BJ (cell line): ENCODE results near the gene WDR7. TPM values are rescaled to one million over a fixed set of nuclear protein-coding genes. Genes with fewer than 3 reads are reported as not detected.

ENCODE experiments used
- CTCF ChIA-PET: fragments of 350-600 bp; formaldehyde crosslinking; extraction: SDS; loops from one replicate; lab custom pipeline; 2021; ENCODE audit warnings: antibody characterized with exemption, inconsistent platforms; lab: Yijun Ruan, JAX
- POLR2A ChIA-PET: fragments of 300-600 bp; sonication (Branson Sonifier 250); formaldehyde crosslinking; extraction: SDS; loops from one replicate; lab custom pipeline; 2021; ENCODE audit warnings: antibody characterized with exemption; lab: Charles Lee
- DNase-seq: peaks from one replicate; pipeline ENCODE4 v3.0.0-alpha.2; 2011; ENCODE audit warnings: low read depth
- H3K27me3 ChIP-seq: 2 replicates; pipeline ENCODE4 v1.6.0; 2011; ENCODE audit warnings: low read length; ENCODE audit not compliant: control insufficient read depth, insufficient read depth
- H3K36me3 ChIP-seq: 2 replicates; pipeline ENCODE4 v1.5.1; 2011; ENCODE audit warnings: low read length; ENCODE audit not compliant: control insufficient read depth, insufficient read depth
- H3K4me3 ChIP-seq: 2 replicates; pipeline ENCODE4 v1.5.1; 2011; ENCODE audit warnings: low read depth, mild to moderate bottlenecking, control low read depth, low read length
- polyA plus RNA-seq: library from polyadenylated mRNA; depleted of rRNA; stranded (reverse); fragments of >200 nt; gene quantifications from 2 replicates; pipeline ENCODE4 v1.2.3, GENCODE V29; 2011
- TF ChIP-seq, protein P1 (sequence below): IDR thresholded peaks from 2 replicates; pipeline ENCODE4 v1.5.1; 2011; ENCODE audit warnings: low read depth, mild to moderate bottlenecking, control low read depth, inconsistent platforms, low read length, moderate library complexity; ENCODE audit not compliant: insufficient read depth

The WDR7 gene
- polyA plus RNA-seq, 1 experiment: 9.7 TPM

DNA sequence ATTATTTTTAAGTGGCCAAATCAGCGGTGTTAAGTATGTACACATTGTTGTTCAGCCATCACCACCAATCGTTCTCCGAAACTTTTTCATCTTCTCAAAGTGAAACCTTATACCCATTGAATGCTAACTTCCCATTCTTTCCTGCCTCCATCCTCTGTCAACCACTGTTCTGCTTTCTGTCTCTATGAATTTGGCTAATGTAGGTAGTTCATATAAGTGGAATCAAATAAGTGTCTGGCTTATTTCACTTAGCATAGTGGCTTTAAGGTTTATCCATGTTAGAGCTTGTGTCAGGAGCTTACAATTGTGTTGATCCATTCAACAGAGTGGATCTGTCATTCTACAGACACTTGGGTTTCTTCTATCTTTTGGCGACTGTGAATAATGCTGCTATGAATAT is 192.1 kb downstream of the WDR7 start:
- TF ChIP-seq, protein P1, sequence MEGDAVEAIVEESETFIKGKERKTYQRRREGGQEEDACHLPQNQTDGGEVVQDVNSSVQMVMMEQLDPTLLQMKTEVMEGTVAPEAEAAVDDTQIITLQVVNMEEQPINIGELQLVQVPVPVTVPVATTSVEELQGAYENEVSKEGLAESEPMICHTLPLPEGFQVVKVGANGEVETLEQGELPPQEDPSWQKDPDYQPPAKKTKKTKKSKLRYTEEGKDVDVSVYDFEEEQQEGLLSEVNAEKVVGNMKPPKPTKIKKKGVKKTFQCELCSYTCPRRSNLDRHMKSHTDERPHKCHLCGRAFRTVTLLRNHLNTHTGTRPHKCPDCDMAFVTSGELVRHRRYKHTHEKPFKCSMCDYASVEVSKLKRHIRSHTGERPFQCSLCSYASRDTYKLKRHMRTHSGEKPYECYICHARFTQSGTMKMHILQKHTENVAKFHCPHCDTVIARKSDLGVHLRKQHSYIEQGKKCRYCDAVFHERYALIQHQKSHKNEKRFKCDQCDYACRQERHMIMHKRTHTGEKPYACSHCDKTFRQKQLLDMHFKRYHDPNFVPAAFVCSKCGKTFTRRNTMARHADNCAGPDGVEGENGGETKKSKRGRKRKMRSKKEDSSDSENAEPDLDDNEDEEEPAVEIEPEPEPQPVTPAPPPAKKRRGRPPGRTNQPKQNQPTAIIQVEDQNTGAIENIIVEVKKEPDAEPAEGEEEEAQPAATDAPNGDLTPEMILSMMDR: no peak
- Histone ChIP-seq H3K4me3 (no peak overlapping the region), H3K36me3 (no peaks in the 10 kb centered on the region), H3K27me3 (no peaks in the 10 kb centered on the region)
- DNase-seq: no peak
- POLR2A ChIA-PET: no interaction called here
- CTCF ChIA-PET: interaction anchor here (0.6 kb wide), 1 partner anchor 717 kb away, joined by 3 read pairs; no protein-coding TSS in a partner anchor

DNA sequence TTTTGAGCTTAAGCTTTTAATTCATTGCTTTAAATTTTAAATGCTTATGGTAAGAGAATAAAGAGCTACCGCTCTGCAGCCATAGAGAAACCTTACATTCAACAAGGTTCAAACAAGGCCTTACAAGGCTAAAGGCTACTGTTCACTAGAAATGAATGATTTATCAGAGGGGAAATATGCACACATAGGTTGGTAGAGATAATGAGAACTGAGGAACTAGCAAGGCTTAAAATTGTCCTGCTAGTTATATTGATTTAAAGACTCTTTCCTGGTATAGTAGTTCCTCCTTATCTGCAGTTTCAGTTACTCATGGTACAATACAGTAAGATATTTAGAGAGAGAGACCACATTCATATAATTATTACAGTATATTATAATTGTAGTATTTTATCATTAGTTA is 193.4 kb downstream of the WDR7 start:
- Histone ChIP-seq H3K4me3 (no peak overlapping the region), H3K27me3 (no peaks in the 10 kb centered on the region), H3K36me3 (no peaks in the 10 kb centered on the region)
- DNase-seq: no peak
- POLR2A ChIA-PET: no interaction called here
- CTCF ChIA-PET: interaction anchor here (2.0 kb wide), 1 partner anchor 25 kb away, joined by 5 read pairs; no protein-coding TSS in a partner anchor
- TF ChIP-seq, protein P1: no peak

DNA sequence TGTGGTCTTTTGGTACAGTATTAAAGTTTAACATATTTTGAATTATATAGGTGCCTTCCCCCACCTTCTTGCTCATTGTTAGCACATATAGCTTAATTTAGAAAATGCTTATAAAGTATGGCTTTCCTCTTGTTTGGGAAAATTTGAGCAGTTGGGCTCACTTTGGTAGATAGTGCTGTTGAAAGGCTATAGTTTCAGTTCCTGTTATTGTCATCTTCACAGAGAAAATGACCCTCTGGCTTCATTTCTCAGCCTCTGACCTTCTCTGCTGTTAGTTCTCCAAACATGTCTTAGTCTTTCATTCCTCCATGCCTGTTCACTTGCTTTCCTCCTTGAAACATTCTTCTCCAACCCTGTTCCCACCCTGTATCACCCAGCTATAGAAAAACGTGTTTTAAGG is 200.6 kb downstream of the WDR7 start:
- Histone ChIP-seq H3K27me3 (no peaks in the 10 kb centered on the region), H3K4me3 (no peak overlapping the region), H3K36me3 (no peaks in the 10 kb centered on the region)
- DNase-seq: no peak
- CTCF ChIA-PET: interaction anchor here (0.8 to 1.1 kb wide), 2 partner anchors 14 to 17 kb away, joined by 4 to 5 read pairs; no protein-coding TSS in a partner anchor
- TF ChIP-seq, protein P1: no peak
- POLR2A ChIA-PET: no interaction called here

DNA sequence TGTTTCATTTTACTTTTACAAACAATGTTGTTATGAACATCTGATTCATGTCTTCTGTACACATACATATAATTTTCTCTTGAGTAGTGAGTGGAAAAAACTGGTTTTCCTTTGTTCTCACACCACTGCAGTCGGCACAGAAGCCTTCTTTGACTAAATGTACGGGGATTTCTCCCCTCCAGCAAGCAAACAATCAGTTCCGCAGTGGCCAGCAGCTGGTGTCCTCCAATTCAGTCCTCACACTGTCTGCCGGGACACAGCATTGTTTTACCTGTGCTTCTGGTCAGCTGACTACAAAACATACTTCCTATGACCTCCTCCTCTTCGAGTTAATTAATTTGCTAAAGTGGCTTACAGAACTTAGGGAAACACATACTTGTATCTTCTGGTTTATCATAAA is 202.8 kb downstream of the WDR7 start:
- Histone ChIP-seq H3K27me3 (no peaks in the 10 kb centered on the region), H3K4me3 (no peak overlapping the region), H3K36me3 (no peaks in the 10 kb centered on the region)
- POLR2A ChIA-PET: no interaction called here
- TF ChIP-seq, protein P1: no peak
- CTCF ChIA-PET: interaction anchor here (2.0 kb wide), 1 partner anchor 15 kb away, joined by 7 read pairs; no protein-coding TSS in a partner anchor
- no peak for DNase-seq

DNA sequence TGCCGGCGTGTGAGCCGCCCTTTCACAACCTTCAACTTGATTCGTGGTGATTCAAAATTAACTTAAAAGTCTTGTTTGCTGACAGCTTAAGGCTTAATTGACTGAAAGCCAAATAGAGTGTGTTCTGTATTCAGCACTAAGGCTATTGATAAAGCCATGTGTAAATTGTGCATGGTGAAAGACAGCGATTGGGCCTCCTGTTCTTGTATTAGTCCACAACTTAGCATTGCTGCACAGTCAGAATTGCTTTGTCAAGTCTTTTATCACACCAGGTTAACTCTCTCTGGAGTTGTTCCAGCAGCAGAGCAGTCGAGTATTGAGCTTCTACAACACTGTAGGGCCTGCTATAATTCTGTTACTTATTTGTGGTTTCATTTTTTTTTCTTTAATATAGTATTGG is 210.1 kb downstream of the WDR7 start:
- CTCF ChIA-PET: no interaction called here
- TF ChIP-seq, protein P1: no peak

More for the DNA sequence above, 210.1 kb downstream of the WDR7 start:
- DNase-seq: no peak
- H3K4me3 ChIP-seq: no peak overlapping the region
- POLR2A ChIA-PET: no interaction called here
- no peaks in the 10 kb centered on the region for H3K36me3 ChIP-seq
- no peaks in the 10 kb centered on the region for H3K27me3 ChIP-seq
